ENCODE measurements around the gene RBBP8.

RBBP8 gene

GRCh38 chr18:23066060-23066459, 132.9 kb downstream of the RBBP8 start:
- no peak for DNase-seq

- DNase-seq, result no peak
Measured at GRCh38 chr18:23066504-23067039, 133.4 kb downstream of the RBBP8 start.

- no peak for DNase-seq
Measured at GRCh38 chr18:23067236-23067635, 134.1 kb downstream of the RBBP8 start.

GRCh38 chr18:23068011-23068410, 134.9 kb downstream of the RBBP8 start:
- no peak for DNase-seq

GRCh38 chr18:23068570-23069310, 135.6 kb downstream of the RBBP8 start:
- no peak for DNase-seq

- DNase-seq, result no peak
Measured at GRCh38 chr18:23069481-23069880, 136.4 kb downstream of the RBBP8 start.

GRCh38 chr18:23069898-23070297, 136.8 kb downstream of the RBBP8 start:
- no peak for DNase-seq

GRCh38 chr18:23071285-23071684, 138.2 kb downstream of the RBBP8 start:
- DNase-seq, result no peak

GRCh38 chr18:23072079-23072478, 139.0 kb downstream of the RBBP8 start:
- no peak for DNase-seq

GRCh38 chr18:23073996-23074606, 141.0 kb downstream of the RBBP8 start:
- no peak for DNase-seq
